Right ventricle myocardium superior (tissue), 1 donor: ENCODE results near the gene CCDC149. TPM values are rescaled to one million over a fixed set of nuclear protein-coding genes. Genes with fewer than 3 reads are reported as not detected.

ENCODE experiments used
- ATAC-seq: fragments of 200-7000 bp; cut with Tn5 transposase; one replicate; pipeline ENCODE4 v1.9.1; 2020; ENCODE audit warnings: mild to moderate bottlenecking; ENCODE audit not compliant: poor library complexity
- DNase-seq: peaks from one replicate; pipeline ENCODE4 v3.0.0-alpha.2; 2020
- intact Hi-C: fragments of 100-400 bp; cut with DNase I; formaldehyde crosslinking; loops from one replicate; pipeline ENCODE4 v1.11.2; 2022
- total RNA-seq: library from RNA; stranded (reverse); fragmentation: NEBNext Ultra II Directional; extraction: Animal tissue kit (Norgen Biotek cat#: 25700); gene quantifications from one replicate; pipeline ENCODE4 v1.2.1, GENCODE V29; 2021
- donor health status: DM: no; HTN: yes; CAD: no; lungs with severe emphysema.

The CCDC149 gene
- total RNA-seq, 1 donor from 2014 or later = 10.8 TPM

DNA sequence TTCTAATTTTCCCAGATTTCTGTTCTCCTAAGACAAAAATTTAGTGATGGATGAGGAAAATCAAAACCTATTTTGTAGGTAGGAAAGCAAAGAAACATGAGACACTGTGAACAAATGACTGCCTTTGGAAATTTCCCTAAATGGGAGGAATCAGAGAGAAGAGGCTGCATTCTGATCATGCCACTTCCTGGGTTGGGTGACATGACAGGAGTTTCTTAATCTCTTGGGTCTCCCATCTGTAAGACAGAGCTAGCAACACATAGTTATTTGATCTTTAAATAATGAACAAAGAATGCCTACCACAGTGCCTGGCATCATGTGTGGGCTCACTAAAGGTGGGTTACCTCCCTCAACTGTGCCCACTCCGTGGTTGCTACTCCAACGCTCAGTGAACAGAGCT is 57.1 kb downstream of the CCDC149 start:
- no peak for ATAC-seq
- no peak for DNase-seq
- intact Hi-C loops = no loop called here

DNA sequence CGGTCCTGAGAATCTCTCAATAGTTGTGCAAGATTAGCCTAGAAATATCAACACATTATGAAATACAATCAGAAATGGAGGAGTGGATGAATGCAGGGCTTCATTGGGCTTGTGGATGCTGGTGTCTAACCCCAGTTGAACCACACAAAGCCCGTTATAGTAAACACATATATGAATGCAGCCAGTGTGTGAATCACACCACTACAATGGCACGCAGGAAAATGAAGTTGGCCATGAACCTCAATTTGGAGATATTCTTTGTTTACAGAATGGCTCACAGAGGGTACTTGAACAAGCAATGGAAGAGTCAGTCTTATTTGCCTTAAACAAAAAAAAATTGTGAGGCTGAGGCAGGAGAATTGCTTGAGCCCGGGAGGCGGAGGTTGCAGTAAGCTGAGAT is 59.7 kb downstream of the CCDC149 start:
- ATAC-seq (no peak), DNase-seq (no peak)
- intact Hi-C loops = no loop called here

DNA sequence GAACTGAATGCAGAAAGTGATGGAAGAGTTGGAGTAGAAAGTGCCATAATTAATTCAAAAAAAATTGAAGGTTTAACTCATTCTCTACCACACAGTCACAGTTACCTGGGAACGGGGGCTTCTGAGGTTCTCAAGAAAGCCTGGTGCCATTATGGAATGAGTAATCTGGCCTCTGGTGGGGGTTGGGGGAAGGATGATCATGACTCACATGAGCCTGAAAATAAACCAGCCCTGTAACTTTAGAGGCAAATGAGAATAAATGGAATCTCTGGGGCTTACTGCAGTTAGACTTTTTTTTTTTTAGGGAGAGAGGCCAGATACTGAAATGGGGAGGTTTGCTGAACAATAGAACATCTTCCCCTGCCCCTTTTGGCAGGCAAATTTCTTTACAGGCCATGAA is 62.2 kb downstream of the CCDC149 start:
- DNase-seq (no peak), ATAC-seq (no peak)
- intact Hi-C loops = no loop called here

DNA sequence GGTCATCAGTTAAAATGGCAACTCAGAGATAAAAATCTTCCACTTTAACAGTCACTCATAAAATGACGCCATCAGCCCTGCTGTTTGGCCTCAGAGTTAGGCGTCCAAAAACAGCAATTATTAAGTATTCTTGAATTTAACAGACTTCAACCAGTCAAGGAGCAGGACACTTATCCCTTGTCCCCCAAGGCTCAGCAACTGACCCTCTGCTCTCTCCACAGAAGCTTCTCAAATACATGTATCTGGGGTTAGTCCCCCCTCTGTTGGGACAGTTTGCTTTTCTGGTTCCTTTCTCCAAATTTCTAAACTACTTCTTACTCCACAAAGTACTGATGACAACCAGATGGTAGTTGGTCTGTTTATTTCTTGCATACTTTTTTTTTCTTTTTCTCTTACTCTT is 63.1 kb downstream of the CCDC149 start:
- DNase-seq (no peak), ATAC-seq (no peak)
- intact Hi-C loops = no loop called here

DNA sequence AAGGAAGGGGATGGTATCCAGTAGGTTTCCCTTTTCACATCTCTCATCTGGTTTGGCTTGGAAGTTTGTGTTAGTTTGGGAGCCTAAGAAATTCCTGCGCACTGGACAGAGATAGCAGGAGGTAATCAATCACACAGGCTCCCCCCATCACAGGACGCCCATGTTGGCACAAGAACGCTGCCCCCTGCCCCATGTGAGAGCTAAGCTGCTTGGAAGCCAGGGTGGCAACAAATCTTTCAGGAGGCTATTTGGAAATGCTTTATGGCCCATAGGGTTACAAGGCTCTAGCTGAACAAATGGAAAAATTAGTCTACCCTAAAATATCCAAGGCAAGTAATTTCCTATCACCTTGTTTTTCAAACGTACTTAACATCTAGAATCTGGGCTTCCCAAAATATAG is 63.5 kb downstream of the CCDC149 start:
- ATAC-seq (no peak), DNase-seq (no peak)
- intact Hi-C loops = no loop called here

DNA sequence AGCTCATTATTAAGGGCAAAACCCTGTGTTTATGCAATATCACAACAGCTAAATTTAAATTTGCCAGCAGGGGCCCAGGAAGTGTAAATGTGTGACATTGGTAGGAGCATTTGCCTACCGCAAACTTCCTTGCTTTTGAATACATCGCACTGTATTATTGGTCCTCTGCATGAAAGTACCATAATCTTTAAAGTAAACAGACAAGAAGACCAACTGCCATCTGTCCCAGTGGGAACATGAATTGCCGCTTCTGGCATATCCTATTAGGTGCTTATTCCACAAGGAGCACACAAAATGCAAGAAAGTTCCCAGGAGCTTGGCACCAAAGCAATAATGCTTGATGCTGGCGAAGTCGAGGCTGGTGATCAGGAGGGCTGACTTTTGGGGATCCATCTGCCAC is 66.1 kb downstream of the CCDC149 start:
- no peak for ATAC-seq
- DNase-seq = no peak
- intact Hi-C loops = no loop called here

DNA sequence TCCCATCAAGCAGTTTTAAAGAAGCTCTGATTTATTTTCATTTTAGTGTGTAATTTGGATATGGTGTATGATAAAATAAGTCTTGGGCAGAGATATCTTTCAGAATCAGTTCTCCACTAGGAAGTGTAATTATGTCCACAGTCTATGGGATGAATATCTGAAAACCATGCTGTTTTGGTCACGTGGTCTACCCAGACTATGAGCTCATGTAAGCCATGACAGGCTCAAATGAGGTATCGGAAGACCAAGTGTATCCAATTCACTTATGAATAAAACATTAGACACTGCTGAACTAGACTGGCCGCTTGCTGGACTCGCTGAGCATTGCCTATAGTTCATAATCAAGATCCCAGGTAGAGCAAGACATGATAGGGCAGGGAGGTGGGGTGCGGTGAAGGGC is 66.9 kb downstream of the CCDC149 start:
- ATAC-seq = no peak
- no peak for DNase-seq
- intact Hi-C loops = no loop called here

DNA sequence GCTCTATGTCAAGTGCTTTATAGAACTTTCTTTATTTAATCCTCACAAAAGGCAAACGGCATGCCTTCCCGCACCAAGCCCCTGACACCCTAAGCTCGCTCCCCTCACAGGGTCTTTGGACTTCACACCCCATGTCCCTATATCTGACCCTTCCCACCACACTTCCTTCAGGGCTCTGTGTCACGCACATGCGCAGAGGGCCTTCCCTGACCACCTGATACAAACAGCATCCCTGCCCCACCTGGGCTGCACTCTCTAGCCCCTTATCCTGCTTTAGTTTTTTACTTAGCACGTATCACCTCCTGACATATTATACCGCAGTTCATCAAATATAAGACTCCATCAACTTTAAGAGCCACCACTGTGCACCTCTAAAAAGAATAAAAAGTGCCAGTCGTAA is 67.7 kb downstream of the CCDC149 start:
- intact Hi-C loops = no loop called here
- ATAC-seq = no peak

DNA sequence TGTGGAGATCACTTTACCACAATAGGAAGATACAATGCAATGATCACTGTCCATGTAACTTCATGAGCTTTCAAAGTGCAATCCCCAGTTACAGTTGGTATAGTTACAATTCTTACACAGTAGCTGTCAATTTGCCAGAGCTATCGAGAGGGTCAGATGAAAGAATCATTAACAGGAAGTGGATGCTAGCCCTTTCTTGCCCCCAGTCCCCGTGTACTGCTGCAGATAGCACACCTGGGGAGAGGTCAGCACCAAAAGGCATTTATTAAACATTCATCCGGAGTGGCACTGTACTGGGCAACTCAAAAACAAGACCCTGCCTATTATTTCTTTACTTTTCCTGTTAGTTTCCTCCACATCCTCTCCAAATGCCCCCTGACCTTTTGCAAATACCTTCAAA is 69.7 kb downstream of the CCDC149 start:
- ATAC-seq (no peak), DNase-seq (no peak)
- intact Hi-C loops = no loop called here

More for the DNA sequence above, 67.7 kb downstream of the CCDC149 start:
- no peak for DNase-seq

DNA sequence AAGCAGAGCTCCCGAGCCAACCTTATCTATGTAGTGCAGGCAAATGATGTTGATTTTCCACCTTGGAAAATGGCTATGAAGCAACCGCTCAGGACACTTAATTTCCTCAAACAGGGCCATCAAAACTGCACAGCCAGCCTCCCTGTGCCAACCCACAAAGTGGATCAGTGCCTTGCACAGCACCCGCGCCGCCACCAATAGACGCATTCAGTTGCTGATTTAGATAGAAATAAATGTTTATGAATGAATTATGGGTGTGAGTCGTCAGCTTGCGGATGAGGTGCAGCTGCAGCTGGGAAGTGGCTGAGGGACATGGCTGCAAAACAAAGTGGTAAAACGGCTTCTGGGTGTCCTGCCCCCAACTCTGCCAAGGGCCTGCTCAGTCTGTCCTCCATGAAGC is 70.5 kb downstream of the CCDC149 start:
- DNase-seq = no peak
- intact Hi-C loops = no loop called here
- ATAC-seq = no peak

DNA sequence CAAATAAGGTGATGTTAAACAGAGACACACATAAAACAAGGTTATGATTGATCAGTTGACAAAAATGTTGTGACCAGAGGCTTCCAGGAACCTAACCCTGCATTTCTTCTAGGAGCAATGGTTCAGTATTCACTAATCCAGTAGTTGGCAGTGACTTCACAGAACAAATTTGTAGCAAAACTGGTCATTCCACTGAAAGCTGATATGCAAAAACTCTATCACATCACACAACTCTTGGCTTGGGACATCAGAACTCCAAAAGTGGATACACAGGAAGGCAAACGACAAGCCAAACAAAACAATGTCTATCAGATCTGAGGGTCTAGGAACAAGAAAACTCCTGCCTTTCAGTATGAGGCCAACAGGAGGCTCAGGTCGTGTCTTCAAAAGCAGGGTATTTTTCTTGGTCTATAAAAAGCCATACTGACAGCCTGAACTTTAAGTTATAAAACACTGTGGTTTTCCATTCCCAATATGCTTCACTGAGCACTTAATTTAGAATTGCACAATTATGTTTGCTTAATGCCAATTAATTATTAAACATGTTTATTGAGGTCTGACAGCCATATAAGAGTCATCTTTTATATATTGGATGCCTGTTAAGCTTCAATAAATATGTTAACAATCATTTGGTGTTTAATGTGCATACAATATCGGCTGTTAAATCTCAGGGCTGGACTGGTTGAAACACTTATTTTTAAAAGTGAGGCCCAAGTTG is 71.9 kb downstream of the CCDC149 start:
- intact Hi-C loops = no loop called here
- no peak for ATAC-seq
- no peak for DNase-seq

DNA sequence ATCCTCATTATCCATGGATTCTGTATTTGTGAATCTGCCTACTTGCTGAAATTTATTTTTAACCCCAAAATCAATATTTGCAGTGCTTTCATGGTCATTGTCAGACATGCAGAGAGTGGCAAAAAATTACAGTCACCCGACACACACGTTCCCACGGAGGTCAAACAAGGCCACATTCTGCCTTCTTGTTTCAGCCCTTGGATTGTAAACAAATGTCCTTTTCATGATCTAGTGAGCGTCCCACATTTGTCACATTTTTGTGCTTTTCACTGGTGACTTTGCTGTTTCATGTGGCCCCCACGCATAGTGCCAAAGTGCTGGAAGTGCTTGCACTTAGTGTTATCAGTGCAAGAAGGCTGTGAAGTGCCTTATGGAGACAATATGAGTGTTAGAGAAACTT is 72.5 kb downstream of the CCDC149 start:
- intact Hi-C loops = no loop called here
- DNase-seq (no peak), ATAC-seq (no peak)

DNA sequence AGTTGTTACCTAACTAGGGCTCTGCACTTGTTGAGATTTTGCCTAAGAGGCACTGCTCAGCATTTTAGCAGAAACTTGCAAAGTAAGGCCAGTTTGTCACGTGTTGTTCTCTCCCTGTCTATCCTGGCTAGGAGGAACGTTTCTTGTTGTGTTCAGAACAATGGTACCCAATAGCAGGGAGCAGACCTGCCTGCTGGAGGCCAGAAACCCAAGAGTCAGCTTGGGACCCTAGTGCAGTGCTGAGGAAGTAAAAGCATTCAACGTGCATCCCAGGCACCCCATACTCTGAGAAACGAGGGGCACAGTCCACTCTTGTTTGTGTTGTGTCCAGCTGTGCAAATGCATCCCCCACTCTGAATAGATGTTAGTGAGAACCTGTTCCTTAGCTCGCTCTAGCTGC is 75.1 kb downstream of the CCDC149 start:
- intact Hi-C loops = no loop called here
- ATAC-seq (no peak), DNase-seq (no peak)

DNA sequence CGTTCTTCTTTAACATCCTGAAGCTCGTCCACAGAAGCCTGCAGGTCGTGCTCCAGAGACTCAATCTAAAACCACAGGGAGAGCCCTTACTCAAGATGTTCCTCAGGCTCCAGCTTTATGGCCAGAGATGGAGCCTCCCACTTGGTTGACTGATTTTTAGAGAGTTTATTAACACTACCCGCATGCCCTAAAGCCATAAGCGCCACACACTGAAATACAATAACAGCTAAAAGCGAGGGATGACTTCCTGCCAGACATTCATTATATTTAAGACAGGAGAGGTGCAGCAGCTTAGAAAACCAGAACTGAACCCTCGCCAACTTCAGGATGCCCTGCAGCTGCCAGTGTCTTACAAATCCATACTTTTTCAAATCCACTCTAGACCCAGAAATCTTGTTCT is 75.5 kb downstream of the CCDC149 start:
- no peak for ATAC-seq
- intact Hi-C loops = no loop called here
- no peak for DNase-seq

DNA sequence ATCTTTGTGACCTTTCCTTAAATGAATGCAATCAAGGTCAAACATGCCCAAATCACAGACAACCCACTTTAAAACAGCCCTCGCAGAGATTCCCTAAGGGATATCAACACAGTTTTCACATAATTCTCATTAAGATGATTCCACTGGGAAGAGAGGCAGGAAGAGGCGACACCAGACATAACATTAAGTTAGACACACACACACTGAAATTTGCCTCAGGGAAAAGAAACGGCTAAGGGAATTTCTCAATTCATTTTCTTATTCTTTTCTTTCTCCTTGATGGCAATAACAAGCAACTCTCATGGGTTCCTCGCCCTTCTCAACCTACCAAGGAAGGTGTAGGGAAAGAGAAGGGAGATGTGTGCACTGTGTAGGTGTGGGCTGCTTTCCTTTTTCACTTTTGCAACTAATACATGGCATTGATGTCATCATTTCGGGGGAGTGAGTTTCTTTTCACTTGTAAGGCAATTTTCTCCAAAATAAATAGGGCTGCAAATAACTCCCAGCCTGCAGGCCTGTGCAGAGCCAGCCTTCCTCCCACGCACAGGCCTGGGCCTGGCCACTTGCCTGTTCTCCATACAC is 76.1 kb downstream of the CCDC149 start:
- intact Hi-C loops = no loop called here
- no peak for ATAC-seq

DNA sequence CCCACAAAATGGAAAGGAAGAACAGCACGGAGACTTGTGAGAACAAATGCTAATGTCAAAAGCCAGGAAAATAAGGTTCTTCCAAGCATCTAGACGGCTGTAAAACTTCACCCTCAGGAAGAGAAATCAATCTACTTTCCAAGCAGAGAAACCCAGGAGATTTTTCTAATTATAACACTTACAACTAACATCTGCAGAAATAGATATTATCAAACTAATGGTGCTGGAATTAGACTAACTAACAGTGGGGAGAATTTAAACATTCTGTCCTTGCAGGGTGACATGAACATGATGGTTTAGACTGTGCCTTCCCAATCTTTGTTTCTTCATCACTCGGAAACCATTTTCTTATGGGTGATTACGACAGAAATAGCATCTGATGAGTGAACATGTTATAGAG is 77.1 kb downstream of the CCDC149 start:
- DNase-seq = no peak
- intact Hi-C loops = no loop called here

More for the DNA sequence above, 76.1 kb downstream of the CCDC149 start:
- no peak for DNase-seq

DNA sequence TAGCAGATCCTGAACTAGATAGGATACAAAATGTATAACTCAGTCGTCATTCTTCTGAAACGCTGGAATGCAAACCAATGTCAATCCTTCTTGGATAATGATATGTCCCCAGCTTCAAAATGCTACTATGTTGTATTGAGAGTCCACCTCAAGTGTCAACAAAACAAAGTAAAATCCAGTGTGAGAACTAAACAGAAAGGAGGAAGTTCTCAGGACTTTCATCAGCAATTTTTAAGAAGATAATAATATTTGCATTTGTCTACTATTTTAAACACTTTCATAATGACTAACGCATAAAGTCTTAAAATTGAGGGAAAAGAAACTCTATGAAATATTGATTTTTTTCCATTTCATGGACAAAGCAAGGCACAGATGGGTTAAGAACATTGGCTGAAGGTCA is 81.2 kb downstream of the CCDC149 start:
- DNase-seq (no peak), ATAC-seq (no peak)
- intact Hi-C loops = no loop called here

More for the DNA sequence above, 77.1 kb downstream of the CCDC149 start:
- no peak for ATAC-seq

DNA sequence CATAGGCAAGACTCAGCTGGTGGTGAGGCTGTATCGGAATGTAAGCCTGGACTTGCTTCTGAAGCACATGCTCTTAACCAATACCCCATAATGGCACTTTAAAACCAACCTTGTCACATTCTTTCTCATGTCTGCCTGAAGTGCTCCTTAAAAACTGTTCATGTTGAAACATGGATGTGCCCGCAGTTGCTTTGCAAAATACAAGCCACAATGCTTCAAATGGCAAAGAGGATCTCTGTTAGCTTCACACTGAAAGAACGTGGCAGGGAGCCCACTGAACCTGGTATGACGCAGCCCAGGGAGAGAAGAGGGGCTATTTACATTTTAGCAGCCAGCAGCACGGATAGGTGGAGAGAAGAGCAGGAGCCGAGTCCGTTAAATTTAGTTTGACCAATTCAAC is 88.1 kb downstream of the CCDC149 start:
- DNase-seq (no peak), ATAC-seq (no peak)
- intact Hi-C loops = no loop called here

DNA sequence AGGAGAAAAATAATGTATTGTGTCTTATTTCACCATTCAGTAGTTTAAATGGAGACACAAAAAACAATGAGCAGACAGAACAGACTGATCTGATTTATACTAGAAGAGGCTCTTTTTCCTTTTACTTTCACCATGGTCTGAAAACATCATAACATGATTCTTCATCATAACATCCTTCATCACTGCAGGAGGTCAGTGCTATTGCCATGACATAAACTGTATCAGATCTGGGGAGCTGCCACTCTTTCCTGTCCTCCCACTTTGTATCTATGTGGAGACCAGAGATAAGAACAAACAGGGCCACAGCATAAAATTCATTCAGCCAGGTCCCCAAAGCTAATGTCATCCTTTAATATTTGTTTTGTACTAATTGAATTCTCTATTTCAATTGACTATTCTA is 92.3 kb downstream of the CCDC149 start:
- ATAC-seq = no peak
- DNase-seq = no peak
- intact Hi-C loops = no loop called here

DNA sequence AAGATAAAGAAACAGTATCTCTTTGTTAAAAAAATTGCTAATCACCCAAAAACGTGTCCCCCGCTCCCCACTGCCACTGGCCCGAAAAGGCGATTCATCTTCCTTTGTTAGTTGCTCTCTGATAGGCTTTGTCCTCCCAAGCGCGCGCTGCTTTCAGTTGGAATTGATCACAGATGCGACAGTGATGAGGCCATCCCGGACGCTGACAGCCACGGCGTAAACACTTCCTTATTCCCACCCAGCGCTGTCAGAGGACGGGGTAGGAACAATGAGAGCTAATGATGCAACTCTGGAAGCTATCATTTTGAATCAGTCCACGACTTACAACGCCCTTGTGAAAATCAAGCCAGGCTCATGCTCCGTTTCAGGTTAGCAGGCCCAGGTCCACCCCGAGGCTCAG is 96.0 kb downstream of the CCDC149 start:
- no peak for DNase-seq
- intact Hi-C loops = no loop called here
- no peak for ATAC-seq

DNA sequence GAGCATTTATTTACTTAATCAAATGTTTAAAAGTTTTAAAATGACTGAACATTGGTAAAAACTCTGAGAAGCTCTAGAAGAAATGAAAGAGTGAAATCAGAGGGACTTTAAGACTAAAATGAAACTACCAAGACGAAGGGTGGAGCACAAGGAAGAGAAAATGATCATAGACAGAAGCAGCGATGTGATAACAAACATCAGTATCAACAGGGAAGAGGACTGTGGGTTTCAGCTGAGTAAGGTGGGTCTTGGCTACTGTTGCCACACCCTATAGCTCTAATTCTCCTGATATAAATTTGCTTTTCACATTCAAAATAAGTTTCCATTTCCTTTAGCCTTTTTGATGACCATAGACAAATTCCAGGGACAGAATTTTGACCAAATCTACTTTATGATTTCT is 99.1 kb downstream of the CCDC149 start:
- DNase-seq (no peak), ATAC-seq (no peak)
- intact Hi-C loops = no loop called here
